K562 (cell line): Measurements from ENCODE around the gene MAD2L1BP. TPM values are rescaled to one million over a fixed set of nuclear protein-coding genes. Genes with fewer than 3 reads are reported as not detected.
A peak's percentile ranks its signal among the peaks of the same experiment; 100 is the strongest.

Experiments used
- BRD4 ChIP-seq: fragments of 200-600 bp; sonication (generic); IDR thresholded peaks from 2 replicates; pipeline ENCODE4 v1.6.1; 2017; ENCODE audit warnings: inconsistent platforms
- EP400 ChIP-seq: fragments of 450-650 bp; IDR thresholded peaks from 2 replicates; pipeline ENCODE4 v1.6.1; 2017; ENCODE audit warnings: antibody characterized with exemption, mild to moderate bottlenecking, moderate library complexity
- GATA2 ChIP-seq: sonication (generic); formaldehyde crosslinking; IDR thresholded peaks from 2 replicates; pipeline ENCODE4 v1.4.0; 2020; ENCODE audit warnings: mild to moderate bottlenecking, missing genetic modification reagents
- GMEB1 ChIP-seq: fragments of 250-450 bp; sonication (Bioruptor Pico); IDR thresholded peaks from 2 replicates; pipeline ENCODE4 v1.4.0; 2020; ENCODE audit warnings: mild to moderate bottlenecking
- KDM1A ChIP-seq, 2 experiments: fragments of 450-650 bp; IDR thresholded peaks; 2 replicates each; pipeline ENCODE4 v1.6.1; 2016; ENCODE audit warnings: mild to moderate bottlenecking in 2 of 2
- KLF1 ChIP-seq: fragments of 450-650 bp; IDR thresholded peaks from 2 replicates; pipeline ENCODE4 v1.6.1; 2016; ENCODE audit warnings: missing genetic modification characterization, missing compliant biosample characterization
- L3MBTL2 ChIP-seq: fragments of 450-650 bp; IDR thresholded peaks from 2 replicates; pipeline ENCODE4 v1.6.1; 2016; ENCODE audit warnings: mild to moderate bottlenecking, moderate library complexity
- MAX ChIP-seq: sonication (generic); formaldehyde crosslinking; IDR thresholded peaks from 2 replicates; pipeline ENCODE4 v1.9.0; 2022; ENCODE audit warnings: mild to moderate bottlenecking, missing genetic modification reagents
- MECOM ChIP-seq: fragments of 250-450 bp; sonication (Bioruptor Pico); IDR thresholded peaks from 2 replicates; pipeline ENCODE4 v1.8.0; 2022; ENCODE audit warnings: inconsistent platforms
- NKRF ChIP-seq: fragments of 450-650 bp; IDR thresholded peaks from 2 replicates; pipeline ENCODE4 v1.6.1; 2016; ENCODE audit warnings: borderline replicate concordance
- PTRF ChIP-seq: fragments of 450-650 bp; IDR thresholded peaks from 2 replicates; pipeline ENCODE4 v1.6.1; 2016; ENCODE audit warnings: mild to moderate bottlenecking, missing genetic modification characterization, missing compliant biosample characterization
- ZNF318 ChIP-seq, 2 experiments: fragments of 450-650 bp; IDR thresholded peaks; 2 replicates each; pipeline ENCODE4 v1.6.1; 2016; ENCODE audit warnings: mild to moderate bottlenecking in 2 of 2, borderline replicate concordance in 1 of 2, low read depth in 1 of 2, moderate library complexity in 1 of 2
- ZNF395 ChIP-seq: fragments of 200-800 bp; sonication (Bioruptor generic); IDR thresholded peaks from 2 replicates; pipeline ENCODE4 v1.6.1; 2017; ENCODE audit warnings: missing genetic modification characterization, missing compliant biosample characterization
- polyA plus RNA-seq, 8 experiments: library from polyadenylated mRNA; depleted of rRNA in 4 of 8; stranded (reverse) in 5 of 8; unstranded in 3 of 8; fragments of >200 nt; fragmentation: Nextera tagmentation in 2 of 8; fragmentation: Illumina TruSeq in 1 of 8; extraction: Ambion mirVana in 2 of 8; extraction: Trizol in 1 of 8; gene quantifications; 2 replicates each; pipeline versions ENCODE4 v1.2.1 to v1.2.3, GENCODE V29; 2011 to 2014; ENCODE audit warnings: inconsistent platforms in 1 of 8, missing spikeins in 1 of 8
- total RNA-seq, 7 experiments: library from RNA; depleted of rRNA in 6 of 7; stranded (reverse); fragments of >200 nt in 6 of 7; fragmentation: Illumina TruSeq in 2 of 7; extraction: Trizol in 2 of 7; gene quantifications; 2 replicates each; pipeline versions ENCODE4 v1.2.1 to v1.2.3, GENCODE V29; 2011 to 2021; ENCODE audit warnings: low replicate concordance in 1 of 7

MAD2L1BP gene
- total and polyA plus RNA-seq, 9 of the 15 experiments (the other 6 are each of a cell fraction or from before 2014, with no cell fraction given), result 69.7 to 321 (median 111) TPM

- TF ChIP-seq NKRF, result no peak
- peak; percentile 53; the same call in 1 of the 2 replicates for TF ChIP-seq GMEB1 (CRISPR knock-in tag)
- TF ChIP-seq BRD4, result no peak
- TF ChIP-seq EP400, result peak; percentile 60
- no peak for TF ChIP-seq ZNF318 (IDR thresholded peaks at IDR 0.05; ENCODE audit: borderline replicate concordance in 1 of 2, low read depth in 1 of 2)
- TF ChIP-seq L3MBTL2, result peak; percentile 62
- TF ChIP-seq MAX (CRISPR knock-in tag), result peak; percentile 41
- TF ChIP-seq GATA2 (CRISPR knock-in tag), result no peak
- TF ChIP-seq ZNF395, result peak; percentile 75
- TF ChIP-seq KDM1A (IDR thresholded peaks at IDR 0.05), result no peak; a peak in 1 of 4 replicates
- no peak for TF ChIP-seq MECOM
- no peak for TF ChIP-seq PTRF (tag)
- TF ChIP-seq KLF1 (tag), result no peak; the same call in 1 of the 2 replicates
Observed at GRCh38 chr6:43687437-43688347, 52.1 kb downstream of the MAD2L1BP start, which contains the start of gene MRPS18A (continued).
